Suprapubic skin (tissue), 4 donors: ENCODE results near the gene ATG2B.

Experiments
- CTCF ChIP-seq, 2 donors: fragments of 200-600 bp in 1 of 2; fragments of 450-650 bp in 1 of 2; sonication (generic) in 1 of 2; IDR thresholded peaks; one replicate each; pipeline ENCODE4 v1.5.1; 2016 to 2019; ENCODE audit warnings: antibody characterized with exemption in 2 of 2, mild to moderate bottlenecking in 1 of 2, moderate library complexity in 1 of 2
- EP300 ChIP-seq: sonication (generic); formaldehyde crosslinking; IDR thresholded peaks from one replicate; pipeline ENCODE4 v1.6.1; 2017; ENCODE audit warnings: antibody characterized with exemption
- POLR2A ChIP-seq, 2 donors: fragments of 450-650 bp; IDR thresholded peaks; one replicate each; pipeline ENCODE4 v1.6.1; 2017; ENCODE audit warnings: antibody characterized with exemption in 2 of 2, mild to moderate bottlenecking in 2 of 2, moderate library complexity in 2 of 2
- POLR2AphosphoS5 ChIP-seq, 3 donors: sonication (generic); formaldehyde crosslinking; IDR thresholded peaks; one replicate each; pipeline ENCODE4 v1.6.1; 2017; ENCODE audit warnings: antibody characterized with exemption in 3 of 3

DNA sequence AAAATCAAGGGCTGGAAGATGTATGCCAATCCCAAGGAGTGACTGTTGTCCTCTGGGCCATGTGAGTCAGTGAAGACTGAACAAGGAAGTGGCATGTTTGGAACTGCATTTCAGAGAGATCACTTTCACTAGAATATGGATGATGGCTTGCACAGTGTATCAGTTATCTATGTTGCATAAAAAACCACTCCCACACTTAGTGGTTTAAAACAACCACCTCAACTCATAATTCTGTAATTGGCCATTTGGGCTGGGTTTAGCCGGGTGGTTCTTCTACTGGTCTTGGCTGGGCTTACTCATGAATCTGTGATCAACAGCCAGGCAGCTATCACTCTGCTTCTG lies 91.7 kb downstream of the ATG2B start:
- TF ChIP-seq CTCF (IDR thresholded peaks at IDR 0.05), result no peak
- TF ChIP-seq POLR2A (IDR thresholded peaks at IDR 0.05), result no peak
- no peak for TF ChIP-seq EP300
- no peak for TF ChIP-seq POLR2AphosphoS5 (IDR thresholded peaks at IDR 0.05)
